GM21528 (cell line): ENCODE results near the gene PANX3.

Experiments
- ATAC-seq: cut with Tn5 transposase; IDR thresholded peaks from one replicate; pipeline ENCODE4 v1.9.1; 2021; ENCODE audit warnings: mild to moderate bottlenecking, moderate library complexity; ENCODE audit not compliant: unreplicated experiment, low FRiP score

The PANX3 gene

DNA sequence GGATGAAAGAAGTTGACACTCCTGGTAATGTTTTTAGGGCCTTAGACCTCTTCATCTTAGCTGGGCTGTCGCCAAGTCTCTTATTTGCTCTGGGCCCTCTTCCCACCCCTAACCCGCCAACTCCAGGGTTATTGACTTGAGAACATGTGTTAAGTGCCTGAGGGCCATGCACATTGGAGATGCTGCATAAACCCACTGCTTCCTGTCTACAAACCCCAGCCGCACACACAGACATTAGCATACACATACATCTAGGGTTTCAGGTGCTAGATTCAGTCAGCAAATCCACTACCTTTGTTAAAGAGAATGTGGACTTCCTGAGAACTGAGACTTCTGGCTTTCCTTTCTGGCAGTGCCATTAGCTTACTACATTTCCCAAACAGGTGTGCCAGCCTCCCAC lies 817 bp downstream of the PANX3 start:
- no peak for ATAC-seq

DNA sequence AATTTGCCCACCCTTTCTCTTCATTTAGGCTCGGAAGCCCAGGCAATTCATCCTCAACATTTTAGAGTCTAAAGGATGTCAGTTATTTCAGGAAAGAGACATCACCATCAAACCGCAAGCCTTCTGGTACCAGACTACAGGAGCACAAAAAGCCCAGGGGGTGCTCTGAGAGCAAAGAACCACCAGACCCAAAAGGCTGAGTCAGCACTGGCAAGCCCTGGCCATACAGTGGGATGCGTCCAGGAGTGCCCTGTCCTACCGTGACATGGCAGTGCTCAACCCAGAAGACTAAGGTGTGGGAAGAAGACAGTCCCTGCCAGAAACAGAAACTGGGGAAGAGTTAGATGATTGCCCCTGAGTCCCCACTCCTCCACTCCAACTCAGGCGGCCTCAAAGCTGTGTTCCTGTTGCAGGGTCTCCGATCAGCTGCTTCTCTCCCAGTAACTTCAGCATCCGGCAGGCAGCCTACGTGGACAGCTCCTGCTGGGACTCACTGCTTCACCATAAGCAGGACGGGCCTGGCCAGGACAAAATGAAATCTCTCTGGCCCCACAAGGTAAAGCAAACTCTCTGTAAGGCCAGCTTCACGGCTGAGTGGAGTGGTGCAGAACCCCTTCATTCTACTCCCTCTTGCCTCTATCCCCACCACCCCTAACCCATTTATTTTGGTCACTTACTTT lies 1.5 kb downstream of the PANX3 start:
- ATAC-seq = no peak

DNA sequence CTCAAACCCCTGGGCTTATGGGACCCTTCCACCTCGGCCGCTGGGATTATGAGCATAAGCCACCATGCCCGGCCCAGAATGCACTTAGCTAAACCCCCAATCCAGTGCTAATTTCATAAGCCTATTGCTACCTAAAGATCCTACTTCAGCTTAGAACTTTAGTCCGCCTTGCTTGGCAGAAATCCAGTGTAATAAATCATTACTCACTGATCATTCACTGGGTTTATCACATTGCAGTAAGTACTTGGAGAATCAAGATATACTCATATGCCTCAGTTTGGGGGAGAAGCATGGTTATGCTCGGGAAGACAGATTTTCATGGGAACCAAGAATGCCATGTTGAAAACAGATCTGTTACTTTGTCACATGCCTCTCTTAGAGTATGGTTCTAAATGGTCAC lies 7.6 kb downstream of the PANX3 start:
- no peak for ATAC-seq

DNA sequence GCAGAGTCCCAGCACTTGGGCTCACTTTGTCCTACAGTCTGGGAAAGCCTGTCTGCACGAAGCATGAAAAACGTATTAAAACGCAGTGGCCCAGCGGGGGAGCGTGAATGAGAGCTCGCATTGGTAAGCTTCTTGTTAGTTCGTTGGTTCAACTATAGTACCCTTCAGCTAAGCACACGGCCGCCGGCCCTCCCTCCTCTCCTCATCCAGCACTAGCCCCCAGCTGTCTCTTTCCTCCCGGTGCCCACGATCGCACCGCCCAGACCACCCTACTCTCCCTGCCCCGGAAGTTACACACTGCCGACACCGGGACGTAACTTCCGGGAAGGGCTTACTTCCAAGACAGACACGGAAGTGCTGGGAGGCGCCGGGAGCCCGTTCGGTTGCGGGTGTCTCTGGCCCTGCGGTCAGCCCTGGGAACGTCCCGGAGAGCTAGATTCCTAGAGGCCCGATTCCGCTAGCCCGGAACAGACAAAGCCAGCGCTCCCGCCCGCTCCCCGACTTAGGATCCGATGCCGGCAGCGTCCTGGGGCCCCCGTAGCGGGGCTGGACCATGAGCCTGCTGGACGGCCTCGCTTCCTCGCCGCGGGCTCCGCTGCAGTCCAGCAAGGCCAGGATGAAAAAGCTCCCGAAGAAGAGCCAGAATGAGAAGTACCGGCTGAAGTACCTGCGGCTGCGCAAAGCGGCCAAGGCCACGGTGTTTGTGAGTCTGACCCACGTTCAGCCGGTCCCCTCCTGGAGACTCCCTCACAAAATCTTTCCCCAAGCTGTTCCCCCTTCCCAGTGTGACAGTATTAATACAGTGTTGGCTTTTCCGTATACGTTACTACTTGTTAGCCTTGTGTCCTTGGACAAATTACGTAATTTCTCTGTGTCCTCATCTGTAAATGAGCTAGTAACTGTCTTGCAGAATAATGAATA lies 11.6 kb downstream of the PANX3 start, which contains the start of gene TBRG1:
Gene TBRG1, plus strand, starts transcription at position 334 of the 921 bp plus-strand sequence. Its CDS starts 220 bp downstream, at position 554.
- peak; percentile 100 for ATAC-seq

DNA sequence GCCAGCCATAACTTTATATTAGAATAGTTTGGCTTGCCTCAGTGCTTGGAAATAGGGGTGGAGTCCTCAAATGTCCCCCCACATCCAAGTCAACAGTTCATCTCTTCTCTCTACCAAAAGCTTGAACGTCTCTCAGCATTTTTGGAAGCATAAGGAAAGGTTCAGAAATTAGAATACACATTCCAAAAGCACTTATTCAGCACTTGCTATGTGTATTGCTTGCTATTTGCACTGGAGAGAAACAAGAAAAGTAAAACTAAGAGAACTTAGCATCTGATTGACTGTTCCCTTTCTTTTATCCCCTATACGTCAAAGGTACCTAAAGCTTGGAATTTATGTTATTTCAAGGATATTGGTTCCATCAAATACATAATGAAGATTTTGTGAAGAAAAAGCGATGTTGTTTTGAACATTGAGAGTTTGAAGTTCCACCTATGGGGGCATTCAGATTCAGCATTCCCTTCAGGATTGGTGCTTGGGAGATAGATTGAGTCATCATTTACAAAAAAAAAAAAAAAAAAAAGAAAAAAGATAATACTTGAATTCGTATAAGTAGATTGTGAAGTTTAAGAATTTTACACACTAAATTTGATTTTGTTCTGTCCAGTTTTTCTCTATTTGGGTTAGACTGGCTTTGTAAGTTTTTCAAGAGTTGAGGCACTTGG lies 12.8 kb downstream of the PANX3 start:
- no peak for ATAC-seq

DNA sequence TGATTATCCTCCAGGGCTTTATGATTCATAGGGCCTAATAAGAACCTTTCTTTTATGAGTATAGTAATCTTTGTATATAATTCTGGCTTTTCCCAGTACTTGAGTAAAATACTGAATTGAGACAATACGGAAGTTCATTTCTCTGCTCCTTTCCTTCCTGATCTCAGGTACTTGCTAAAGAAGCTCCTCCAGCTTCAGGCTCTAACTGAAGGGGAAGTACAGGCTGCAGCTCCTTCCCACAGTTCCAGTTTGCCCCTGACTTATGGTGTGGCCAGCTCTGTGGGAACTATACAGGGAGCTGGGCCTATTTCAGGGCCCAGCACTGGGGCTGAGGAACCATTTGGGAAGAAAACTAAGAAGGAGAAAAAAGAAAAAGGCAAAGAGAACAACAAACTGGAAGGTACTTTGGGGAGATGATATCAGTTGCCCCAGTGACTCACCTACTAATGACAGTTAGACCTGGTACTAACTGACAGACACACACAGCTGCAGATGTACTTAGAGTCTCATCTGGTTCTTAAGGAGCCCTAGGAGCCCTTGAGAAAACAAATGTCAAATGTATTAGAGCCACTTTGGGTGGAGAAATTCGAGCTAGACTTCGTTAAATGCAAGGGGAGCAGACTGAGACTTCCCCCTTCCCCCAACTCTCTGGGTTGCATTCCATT lies 14.4 kb downstream of the PANX3 start:
- no peak for ATAC-seq

DNA sequence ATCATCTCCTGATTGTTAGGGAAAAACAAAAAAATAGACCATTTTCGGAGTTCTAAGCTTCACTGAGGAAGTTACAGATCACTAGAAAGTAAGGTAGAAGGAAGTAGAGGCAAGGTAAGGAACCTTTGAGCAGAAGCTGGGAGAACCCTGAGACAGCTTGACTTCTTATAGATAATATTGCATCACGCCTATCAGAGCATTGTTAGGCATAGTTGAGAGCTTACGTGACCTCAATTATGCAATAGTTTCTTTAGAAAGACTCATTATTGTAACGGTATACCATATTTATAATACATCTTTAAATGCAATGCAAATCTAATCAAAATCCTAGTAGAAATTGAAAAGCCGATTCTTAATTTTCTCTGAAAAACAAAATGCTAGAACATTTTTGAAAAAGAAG lies 16.3 kb downstream of the PANX3 start:
- ATAC-seq = no peak

DNA sequence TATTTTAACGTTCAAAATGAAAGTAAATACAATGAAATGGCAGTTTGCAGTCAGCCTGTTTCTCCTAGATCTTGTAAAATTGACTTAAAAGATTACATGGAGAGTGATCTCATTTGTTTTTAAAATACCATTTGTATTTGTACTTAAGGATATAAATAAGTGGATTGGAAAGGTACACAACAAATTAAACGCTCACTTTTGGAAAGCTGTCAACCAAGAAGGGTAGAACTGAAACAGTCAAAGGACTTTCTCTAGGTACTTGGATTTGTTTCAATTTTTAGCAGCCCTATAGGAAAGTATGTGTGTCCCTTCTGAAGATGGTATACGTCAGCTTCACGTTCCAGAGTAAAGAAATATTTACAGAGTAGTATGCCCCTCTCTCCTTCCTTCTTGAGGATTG lies 18.7 kb downstream of the PANX3 start:
- no peak for ATAC-seq

DNA sequence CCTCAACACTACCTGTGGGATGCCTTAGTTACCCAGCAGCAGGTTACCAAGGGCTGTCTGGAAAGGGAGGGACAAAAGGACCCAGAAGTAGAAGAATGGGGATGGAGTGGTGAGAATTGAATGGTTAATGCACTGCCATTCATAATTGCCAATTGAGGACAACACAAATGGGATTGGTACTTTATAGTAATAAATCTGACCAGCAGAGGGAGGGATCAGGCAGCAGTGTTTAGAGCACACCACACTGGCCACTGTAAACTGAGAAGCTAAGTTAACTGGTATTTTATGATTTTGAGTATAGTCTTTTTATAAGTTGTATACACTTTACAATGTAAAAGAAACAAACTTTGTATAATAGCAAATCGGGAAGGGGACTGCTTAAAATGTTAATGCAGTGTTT lies 22.1 kb downstream of the PANX3 start:
- no peak for ATAC-seq

DNA sequence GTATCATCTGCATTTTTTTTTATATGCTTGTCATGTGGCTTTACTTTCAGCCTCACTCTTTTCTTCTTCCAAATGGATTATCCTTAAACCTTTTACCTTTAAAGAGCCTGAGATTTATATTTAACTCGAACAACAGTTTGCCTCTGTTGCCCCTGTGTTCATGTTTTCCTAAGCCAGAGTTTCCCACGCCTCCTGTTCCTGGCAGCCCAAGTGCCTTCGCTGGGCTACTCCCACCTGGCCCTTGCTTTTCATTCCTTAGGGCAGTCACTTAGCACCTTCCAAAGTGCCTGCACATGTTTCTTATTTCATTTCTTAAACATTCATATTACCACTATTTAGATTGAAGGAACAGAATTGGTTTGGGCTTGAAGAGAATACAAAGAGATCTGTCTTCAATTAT lies 24.7 kb downstream of the PANX3 start:
- no peak for ATAC-seq

DNA sequence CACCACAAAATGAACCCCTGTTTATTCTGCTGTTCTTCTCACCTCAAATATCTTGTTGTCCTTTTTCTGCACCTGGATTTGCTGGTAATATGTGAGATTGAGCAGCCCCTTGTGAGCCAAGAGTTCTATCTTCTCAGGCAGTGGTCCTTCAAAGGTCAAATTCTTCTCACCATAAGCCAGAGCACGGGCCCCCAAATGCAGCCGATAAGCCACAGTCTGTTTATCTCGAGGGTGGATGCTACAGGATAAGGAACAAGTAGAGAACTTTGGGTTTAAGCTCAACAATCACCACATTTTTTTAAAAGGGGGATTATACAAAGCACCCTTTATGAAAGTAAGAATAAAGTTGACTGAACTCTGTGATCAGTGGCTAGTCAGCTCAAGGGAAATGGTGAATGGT lies 27.3 kb downstream of the PANX3 start:
- ATAC-seq = no peak

DNA sequence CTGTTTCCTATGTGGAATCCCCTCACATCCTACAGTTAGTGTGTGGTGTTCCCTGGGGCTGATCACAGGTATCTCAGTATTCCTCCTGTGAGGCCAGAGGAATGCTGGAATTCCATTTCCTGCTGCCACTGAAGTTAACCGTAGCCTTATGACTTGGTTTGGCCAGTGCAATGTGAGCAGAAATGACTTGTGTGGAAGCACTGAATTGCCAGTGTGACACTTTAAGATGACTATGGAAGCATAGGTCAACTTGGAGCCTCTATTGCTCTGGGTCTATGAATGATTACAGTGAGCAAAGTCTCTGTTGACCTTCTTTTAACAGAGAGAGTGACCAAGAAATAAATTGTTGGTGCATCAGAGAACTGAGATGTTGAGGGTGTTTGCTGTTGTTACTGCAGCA lies 28.0 kb downstream of the PANX3 start:
- no peak for ATAC-seq

DNA sequence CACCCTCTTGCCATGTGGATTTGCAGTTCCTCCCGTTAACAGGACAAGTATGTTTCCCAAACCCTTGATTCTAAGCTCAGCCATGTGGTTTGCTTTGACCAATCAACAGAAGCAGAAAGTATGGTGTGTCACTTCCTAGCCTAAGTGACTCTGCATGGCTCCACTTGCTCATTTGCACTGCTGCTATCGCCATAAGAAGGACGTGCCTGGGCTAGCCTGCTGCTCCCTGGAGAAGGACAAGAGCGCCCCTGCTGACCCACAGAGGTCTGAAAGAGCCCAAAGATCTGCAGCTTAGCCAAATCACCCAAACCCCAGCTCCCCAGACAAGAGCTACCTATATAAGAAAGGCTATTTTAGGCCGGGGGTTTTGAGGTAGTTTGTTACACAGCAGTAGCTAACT lies 29.4 kb downstream of the PANX3 start:
- no peak for ATAC-seq

DNA sequence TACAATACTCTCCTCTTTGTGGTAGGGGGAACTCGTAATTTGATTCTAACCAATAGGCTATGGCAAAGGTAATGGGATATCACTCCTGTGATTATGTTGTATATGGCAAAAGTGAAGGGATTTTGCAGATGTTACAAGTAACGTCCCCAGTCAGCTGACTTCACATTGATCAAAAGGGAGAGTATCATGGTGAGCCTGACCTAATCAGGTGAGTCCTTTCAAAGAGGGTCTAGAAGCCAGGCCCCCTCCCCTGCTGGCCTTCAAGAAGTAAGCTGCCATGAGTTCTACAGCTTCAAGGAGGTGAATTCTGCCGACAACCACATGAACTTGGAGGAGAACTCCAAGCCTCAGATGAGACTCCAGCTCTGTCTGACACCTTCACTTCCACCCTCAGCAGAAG lies 31.4 kb downstream of the PANX3 start:
- ATAC-seq = no peak

DNA sequence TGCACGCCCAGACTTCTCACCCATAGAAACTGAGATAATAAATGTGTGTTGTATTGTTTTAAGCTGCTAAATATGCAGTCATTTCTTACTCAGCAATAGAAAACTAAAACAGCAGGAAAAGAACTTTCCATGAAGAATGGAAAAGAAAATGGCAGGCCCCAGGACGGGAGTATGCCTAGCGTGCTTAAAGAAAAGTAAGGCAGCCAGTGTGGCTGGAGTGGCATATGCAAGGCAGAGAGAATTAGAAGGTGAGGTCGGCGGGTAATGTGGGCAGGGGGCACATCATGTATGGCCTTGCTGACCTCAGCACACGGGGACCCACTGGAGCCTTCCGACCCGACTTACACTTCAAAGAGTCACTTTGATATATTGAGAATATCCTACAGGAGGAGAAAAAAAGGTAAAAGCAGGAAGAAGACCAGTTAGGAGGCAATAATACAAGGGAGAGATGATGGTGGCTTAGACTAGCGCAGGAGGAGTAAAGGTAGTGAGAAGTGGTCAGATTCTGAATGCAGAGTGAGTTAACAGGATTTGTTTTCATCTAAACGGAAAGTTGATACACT lies 31.9 kb downstream of the PANX3 start:
- ATAC-seq = no peak

DNA sequence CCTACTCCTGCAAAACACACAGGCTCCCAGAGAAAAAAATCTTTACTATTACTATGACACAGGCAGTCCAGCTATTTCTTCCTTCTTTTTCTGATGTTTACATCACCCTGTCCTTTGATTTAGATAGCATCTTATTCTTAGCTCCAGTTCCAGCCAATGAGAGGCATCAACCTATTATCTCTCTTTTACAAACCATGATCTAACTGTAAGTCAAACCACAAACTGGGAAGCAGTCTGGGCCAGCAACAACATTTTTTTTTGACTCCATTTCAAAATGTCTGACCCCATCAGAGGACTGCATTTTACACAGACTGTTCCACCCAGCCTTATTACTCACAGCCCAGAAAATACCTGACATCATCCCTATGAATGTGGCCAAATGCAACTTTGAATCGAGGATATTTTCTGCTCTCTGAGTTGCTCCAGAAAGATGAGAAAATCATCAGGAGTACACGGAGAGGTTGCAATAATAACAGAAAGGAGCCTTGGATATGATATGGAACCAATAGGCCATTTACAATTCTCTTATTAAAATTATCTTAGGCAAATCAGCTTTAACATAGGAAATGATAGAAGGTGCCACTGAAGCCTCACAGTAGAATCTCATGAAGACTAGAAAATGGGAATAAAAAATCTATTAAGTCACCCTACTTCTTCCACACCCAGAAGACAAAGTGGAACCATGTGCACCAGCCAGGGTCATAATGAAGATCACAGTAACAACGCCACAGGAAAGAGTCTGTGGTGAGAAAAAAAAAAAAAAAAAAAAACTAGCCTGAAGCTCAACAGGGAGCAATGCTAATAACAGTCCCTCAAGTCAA lies 32.6 kb downstream of the PANX3 start:
- no peak for ATAC-seq

DNA sequence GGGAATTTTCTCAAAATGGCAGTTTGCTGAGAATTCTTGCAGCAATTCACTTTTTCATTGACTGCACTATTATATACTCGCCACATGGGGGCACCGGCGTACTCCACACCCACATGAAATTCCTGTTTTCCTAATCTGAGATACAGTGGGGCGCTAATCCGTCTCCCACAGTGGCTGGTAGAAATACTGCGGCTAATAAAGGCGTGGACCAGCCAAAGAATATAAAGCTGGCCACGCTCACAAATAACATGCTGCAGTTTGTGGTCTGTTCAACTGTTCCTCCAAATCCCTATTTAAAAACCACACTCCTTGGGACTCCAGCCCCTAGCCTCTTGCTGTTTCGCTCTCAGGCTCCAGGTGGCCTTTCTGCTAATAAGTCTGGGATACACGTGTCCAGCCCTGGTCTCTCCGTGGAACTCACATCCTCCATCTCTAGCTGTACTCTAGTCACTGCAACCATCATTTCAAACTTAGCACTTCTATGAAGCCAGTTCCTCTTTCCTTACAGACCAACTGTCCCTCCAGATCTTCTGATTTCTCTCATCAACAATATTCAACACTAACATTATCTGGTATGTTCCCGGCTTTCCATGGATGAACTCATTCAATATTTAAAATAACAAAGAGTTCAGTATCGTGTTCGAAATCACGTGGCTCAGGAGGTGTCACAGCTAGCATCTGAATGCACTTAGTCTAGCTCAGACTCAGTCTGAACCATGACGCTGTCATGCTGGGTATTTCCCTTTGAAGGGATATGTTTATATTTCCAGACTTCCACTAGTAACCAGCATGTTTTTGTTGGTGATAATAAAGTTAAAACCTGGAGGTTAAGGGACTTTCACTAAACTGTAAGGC lies 33.4 kb downstream of the PANX3 start:
- ATAC-seq = no peak

DNA sequence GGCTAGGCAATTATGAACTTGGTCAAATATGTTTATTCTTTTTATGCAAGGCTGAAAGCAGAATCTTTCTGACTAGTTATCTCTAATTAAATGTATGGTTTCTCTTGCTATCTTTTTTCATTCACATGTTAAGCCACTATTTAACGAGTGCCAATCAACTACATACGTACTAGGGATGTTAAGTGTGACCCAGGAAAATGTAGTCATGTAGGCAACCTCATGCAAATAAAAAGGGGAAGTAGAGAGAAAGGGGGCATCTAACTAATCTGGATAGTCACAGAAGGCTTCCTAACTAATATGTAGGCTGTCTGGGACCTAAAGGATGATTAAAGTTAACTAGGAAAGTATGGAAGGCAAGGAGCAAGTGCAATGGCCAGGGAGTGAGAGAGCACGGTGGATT lies 34.9 kb downstream of the PANX3 start:
- ATAC-seq = no peak

DNA sequence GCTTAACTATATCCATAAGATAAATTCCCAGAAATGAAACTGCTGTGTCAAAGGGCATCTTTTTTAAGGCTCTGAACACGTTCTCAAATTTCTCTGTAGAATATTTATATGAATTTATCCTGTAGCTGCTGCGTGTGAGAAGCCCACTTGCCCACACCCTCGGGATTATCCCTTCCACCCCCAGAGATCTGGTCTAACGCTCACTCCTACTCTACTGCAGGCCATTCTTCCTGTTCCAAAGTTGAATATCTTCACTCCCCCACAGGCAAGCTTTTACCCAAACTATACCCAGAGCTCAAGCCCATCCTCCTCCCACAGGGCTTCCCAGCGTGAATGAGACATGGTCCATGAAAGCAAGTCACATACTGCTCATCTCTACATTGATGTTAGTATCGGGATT lies 37.4 kb downstream of the PANX3 start:
- no peak for ATAC-seq
